Stimulated activated CD4-positive, alpha-beta T cell treated with anti-CD3 and anti-CD28 coated beads, Interleukin-4, amount 100 ng/mL, for 24 hours (primary cell): ENCODE results near the gene MAP2K3.

Experiments
- DNase-seq: peaks from one replicate; pipeline ENCODE4 v3.0.0-alpha.2; 2020

Gene MAP2K3

GRCh38 chr17:21354796-21355385 is 70.4 kb downstream of the MAP2K3 start:
- DNase-seq = no peak

- DNase-seq = no peak
These were observed 71.1 kb downstream of the MAP2K3 start for GRCh38 chr17:21355586-21355985.

- DNase-seq = no peak
These were observed 72.1 kb downstream of the MAP2K3 start for GRCh38 chr17:21356537-21357127.

GRCh38 chr17:21357281-21357680 is 72.8 kb downstream of the MAP2K3 start:
- no peak for DNase-seq

GRCh38 chr17:21357696-21358656 is 73.5 kb downstream of the MAP2K3 start:
- no peak for DNase-seq

- no peak for DNase-seq
These were observed 74.4 kb downstream of the MAP2K3 start for GRCh38 chr17:21358682-21359482.

GRCh38 chr17:21359483-21359840 is 75.0 kb downstream of the MAP2K3 start:
- DNase-seq = no peak

GRCh38 chr17:21360048-21360447 is 75.5 kb downstream of the MAP2K3 start:
- no peak for DNase-seq

- no peak for DNase-seq
These were observed 76.7 kb downstream of the MAP2K3 start for GRCh38 chr17:21361020-21361809.

GRCh38 chr17:21362331-21362931 is 77.9 kb downstream of the MAP2K3 start:
- no peak for DNase-seq

GRCh38 chr17:21363776-21364642 is 79.5 kb downstream of the MAP2K3 start:
- no peak for DNase-seq
